Endothelial cell of umbilical vein (primary cell): ENCODE data around the gene DENND1A. TPM values are rescaled to one million over a fixed set of nuclear protein-coding genes. Genes with fewer than 3 reads are reported as not detected.
A peak's percentile ranks its signal among the peaks of the same experiment; 100 is the strongest.

ENCODE experiments used
- BruUV-seq: library from RNA; stranded (reverse); fragments of 400-500 nt; replicated peaks from 2 replicates; lab custom pipeline; 2021; lab: Mats Ljungman, UMichigan
- CTCF ChIA-PET: fragments of 300-600, 350-600 bp; sonication (Branson Sonifier 250); formaldehyde crosslinking; loops from one replicate; lab custom pipeline; 2021; ENCODE audit warnings: antibody characterized with exemption, inconsistent platforms; lab: Charles Lee
- POLR2A ChIA-PET: fragments of 300-600, 350-600 bp; sonication (Branson Sonifier 250); formaldehyde crosslinking; loops from one replicate; lab custom pipeline; 2021; ENCODE audit warnings: antibody characterized with exemption, inconsistent platforms; lab: Charles Lee
- DNase-seq: peaks from one replicate; pipeline ENCODE4 v3.0.0-alpha.2; 2011; ENCODE audit warnings: low read depth, low spot score
- FAIRE-seq: peaks from 2 replicates; lab custom pipeline; 2011; peaks lifted over from hg19 to GRCh38; lab: Jason Lieb, UNC
- H2AFZ ChIP-seq: 2 replicates; pipeline ENCODE4 v1.6.0; 2012; ENCODE audit warnings: low read depth, low read length, control low read depth, inconsistent platforms
- H3K27ac ChIP-seq: 2 replicates; pipeline ENCODE4 v1.5.1; 2011; ENCODE audit warnings: low read depth, mild to moderate bottlenecking, control low read depth, low read length, moderate library complexity; ENCODE audit not compliant: insufficient read depth
- H3K27me3 ChIP-seq, 2 experiments: 2 replicates each; pipeline versions ENCODE4 v1.6.0 to v1.6.1; 2011; ENCODE audit warnings: low read length in 2 of 2, mixed read lengths in 1 of 2; ENCODE audit not compliant: control insufficient read depth in 2 of 2, insufficient read depth in 2 of 2
- H3K36me3 ChIP-seq, 2 experiments: 2 replicates in 1 of 2; 3 replicates in 1 of 2; pipeline ENCODE4 v1.5.1; 2011; ENCODE audit warnings: low read length in 2 of 2, mild to moderate bottlenecking in 1 of 2, moderate library complexity in 1 of 2; ENCODE audit not compliant: control insufficient read depth in 2 of 2, insufficient read depth in 2 of 2; ENCODE audit errors: extremely low read depth in 1 of 2
- H3K4me1 ChIP-seq: 3 replicates; pipeline ENCODE4 v1.5.1; 2011; ENCODE audit warnings: mild to moderate bottlenecking, low read length; ENCODE audit not compliant: control insufficient read depth, insufficient read depth; ENCODE audit errors: extremely low read depth
- H3K4me2 ChIP-seq: 2 replicates; pipeline ENCODE4 v1.6.1; 2011; ENCODE audit warnings: low read length, control low read depth, mixed read lengths; ENCODE audit not compliant: insufficient read depth
- H3K4me3 ChIP-seq, 3 experiments: fragments of 200-600 bp in 1 of 3; sonication (generic), shearing (Covaris generic) in 1 of 3; replicated peaks in 1 of 3; 2 replicates each; pipeline ENCODE4 v1.5.1; 2011 to 2016; ENCODE audit warnings: control low read depth in 3 of 3, low read length in 3 of 3, mild to moderate bottlenecking in 2 of 3, inconsistent platforms in 1 of 3, low read depth in 1 of 3, moderate library complexity in 1 of 3; ENCODE audit not compliant: insufficient read depth in 1 of 3
- H3K79me2 ChIP-seq: 2 replicates; pipeline ENCODE4 v1.6.0; 2012; ENCODE audit warnings: low read length, inconsistent platforms; ENCODE audit not compliant: control insufficient read depth, insufficient read depth
- H3K9ac ChIP-seq: replicated peaks from 2 replicates; pipeline ENCODE3; 2011; ENCODE audit warnings: low read length, control low read depth; ENCODE audit not compliant: insufficient read depth; ENCODE audit errors: extremely low read depth
- H3K9me1 ChIP-seq: replicated peaks from 3 replicates; pipeline ENCODE4 v1.6.0; 2011; ENCODE audit warnings: mild to moderate bottlenecking, low read length; ENCODE audit not compliant: control insufficient read depth, insufficient read depth; ENCODE audit errors: extremely low read depth
- H3K9me3 ChIP-seq: replicated peaks from 2 replicates; pipeline ENCODE4 v1.5.1; 2012; ENCODE audit warnings: low read length, inconsistent platforms; ENCODE audit not compliant: control insufficient read depth, insufficient read depth
- H4K20me1 ChIP-seq: replicated peaks from 2 replicates; pipeline ENCODE3; 2011; ENCODE audit warnings: mild to moderate bottlenecking, low read length; ENCODE audit not compliant: control insufficient read depth, insufficient read depth; ENCODE audit errors: extremely low read depth
- CTCF ChIP-seq, 2 donors: IDR thresholded peaks; 1 replicate in 1 of 2; 2 replicates in 1 of 2; pipeline ENCODE4 v1.5.1; 2011; ENCODE audit warnings: low read length in 2 of 2, mild to moderate bottlenecking in 2 of 2, moderate library complexity in 2 of 2, control low read depth in 1 of 2, inconsistent platforms in 1 of 2, low read depth in 1 of 2; ENCODE audit not compliant: insufficient read depth in 1 of 2; ENCODE audit errors: extremely low read depth in 1 of 2
- EZH2 ChIP-seq: IDR thresholded peaks from 2 replicates; pipeline ENCODE4 v1.6.1; 2012; ENCODE audit warnings: borderline replicate concordance, low read depth, mild to moderate bottlenecking, moderate library complexity, low read length, inconsistent platforms; ENCODE audit not compliant: severe bottlenecking
- FOS ChIP-seq: IDR thresholded peaks from 2 replicates; pipeline ENCODE4 v1.6.1; 2011; ENCODE audit warnings: mild to moderate bottlenecking, low read length, moderate library complexity, borderline replicate concordance; ENCODE audit not compliant: insufficient read depth
- GATA2 ChIP-seq: IDR thresholded peaks from 2 replicates; pipeline ENCODE4 v1.7.0; 2011; ENCODE audit warnings: low read depth, mild to moderate bottlenecking, moderate library complexity, mixed read lengths, low read length; ENCODE audit not compliant: insufficient read length, insufficient read depth
- JUN ChIP-seq: IDR thresholded peaks from 2 replicates; pipeline ENCODE4 v1.6.1; 2011; ENCODE audit warnings: borderline replicate concordance, low read depth; ENCODE audit not compliant: insufficient read length, insufficient read depth
- MYC ChIP-seq: IDR thresholded peaks from one replicate; pipeline ENCODE4 v1.6.1; 2011; ENCODE audit warnings: mild to moderate bottlenecking, low read depth, low read length
- POLR2A ChIP-seq: IDR thresholded peaks from 2 replicates; pipeline ENCODE4 v1.6.1; 2012; ENCODE audit warnings: low read depth, mild to moderate bottlenecking, control low read depth, low read length
- POLR2AphosphoS5 ChIP-seq: IDR thresholded peaks from 2 replicates; pipeline ENCODE4 v1.6.1; 2012; ENCODE audit warnings: low read depth, mild to moderate bottlenecking, control low read depth, low read length, moderate library complexity; ENCODE audit not compliant: insufficient read depth
- dilution Hi-C: fragments of 300-500 bp; cut with MboI; formaldehyde crosslinking; loops from one replicate; pipeline ENCODE4 v1.15.0; 2019; ENCODE audit warnings: low sequenced_read_pairs; ENCODE audit not compliant: extremely low pct_ligation_motif_present
- intact Hi-C: fragments of 100-400 bp; cut with micrococcal nuclease; formaldehyde crosslinking; loops from one replicate; pipeline ENCODE4 v1.10.0; 2022
- polyA plus RNA-seq, 4 experiments: library from polyadenylated mRNA; depleted of rRNA in 3 of 4; stranded (reverse) in 3 of 4; unstranded in 1 of 4; fragments of >200 nt; gene quantifications; 2 replicates each; pipeline versions ENCODE4 v1.2.1 to v1.2.3, GENCODE V29; 2011 to 2012; ENCODE audit warnings: missing spikeins in 1 of 4
- total RNA-seq: library from RNA; stranded (reverse); gene quantifications from 2 replicates; pipeline ENCODE4 v1.2.3, GENCODE V29; 2021
- TF ChIP-seq, protein P1 (sequence below): IDR thresholded peaks from 2 replicates; pipeline ENCODE4 v1.6.1; 2011; ENCODE audit not compliant: insufficient read depth, insufficient read length

DENND1A gene
- total and polyA plus RNA-seq, 2 donors (not counting 3 experiments of a cell fraction or from before 2014, with no cell fraction given) = 18.5 to 24.5 TPM

- H3K9me1 ChIP-seq = no peaks in the 10 kb centered on the region
- H3K4me2 ChIP-seq = no peak overlapping the region
- DNase-seq = no peak
- ChIA-PET CTCF (interaction anchor here (1.3 kb wide), 1 partner anchor 8 kb away, joined by 5 read pairs; no protein-coding TSS in a partner anchor), POLR2A (no interaction called here)
- no peak for FAIRE-seq
- no peaks in the 10 kb centered on the region for H4K20me1 ChIP-seq
- no peaks in the 10 kb centered on the region for H3K79me2 ChIP-seq
- no peaks in the 10 kb centered on the region for H3K27me3 ChIP-seq
- no TSS peak for BruUV-seq
- no peak overlapping the region for H3K9ac ChIP-seq
- H3K27ac ChIP-seq = no peak overlapping the region
- dilution Hi-C loops (no loop called here), intact Hi-C loops (no loop called here)
- H3K9me3 ChIP-seq = no peaks in the 10 kb centered on the region
- H3K36me3 ChIP-seq = no peaks in the 10 kb centered on the region
- no peak for TF ChIP-seq EZH2
- no peak for TF ChIP-seq MYC
- TF ChIP-seq, protein P1, sequence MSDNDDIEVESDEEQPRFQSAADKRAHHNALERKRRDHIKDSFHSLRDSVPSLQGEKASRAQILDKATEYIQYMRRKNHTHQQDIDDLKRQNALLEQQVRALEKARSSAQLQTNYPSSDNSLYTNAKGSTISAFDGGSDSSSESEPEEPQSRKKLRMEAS = no peak
- no peak overlapping the region for H2AFZ ChIP-seq
- H3K4me3 ChIP-seq = no peak overlapping the region
- peaks cover 7% of the 10 kb centered on the region for H3K4me1 ChIP-seq
These were observed 358.7 kb downstream of the DENND1A start for GRCh38 chr9:123571240-123571639.

DNA sequence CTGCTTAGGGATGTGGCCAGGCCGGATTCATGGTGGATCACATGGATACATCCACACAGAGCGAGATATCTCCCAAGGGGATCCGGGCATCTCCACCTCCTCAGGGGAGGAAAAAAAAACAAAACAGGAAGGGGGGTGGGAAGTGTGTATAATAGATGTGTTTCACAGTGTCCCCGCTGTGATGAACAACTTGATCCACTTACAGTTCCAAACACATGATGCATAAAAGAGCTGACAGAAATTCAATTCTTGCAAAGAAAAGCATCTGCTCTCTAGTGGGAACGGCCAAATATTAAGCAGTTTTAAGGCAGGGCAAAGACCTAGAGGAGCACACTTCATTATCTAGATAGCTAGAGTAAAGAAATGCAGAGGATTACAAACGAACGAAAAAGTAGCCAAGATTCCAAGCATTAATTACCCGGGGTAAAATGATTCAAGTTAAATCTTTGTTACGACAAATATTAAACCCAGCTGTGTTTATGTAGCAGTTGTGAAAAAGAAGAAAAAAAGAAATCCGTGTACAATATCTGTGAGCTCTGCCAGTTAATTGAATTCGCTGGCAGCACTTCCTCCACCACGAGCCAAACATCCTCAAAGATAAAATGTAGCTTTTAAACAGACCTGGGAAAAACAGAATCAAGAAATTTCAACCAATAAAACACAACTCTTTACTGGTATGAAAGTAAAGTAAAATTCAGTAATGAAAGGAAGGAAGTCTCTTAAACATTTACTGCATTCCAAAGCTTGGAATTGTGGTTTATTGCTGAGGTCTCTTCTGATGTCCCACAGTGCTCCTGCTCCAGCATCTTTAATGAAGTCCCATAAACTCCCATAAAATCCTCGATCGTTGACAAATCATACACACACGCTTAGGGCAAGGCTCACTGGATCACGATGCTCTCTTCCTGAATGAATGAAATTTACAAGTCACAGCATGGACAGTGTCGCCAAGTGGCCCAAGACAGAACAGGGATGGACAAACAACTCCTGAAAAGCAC is 360.9 kb downstream of the DENND1A start:
- intact Hi-C loops = no loop called here
- POLR2A ChIA-PET = no interaction called here
- no peak overlapping the region for H2AFZ ChIP-seq
- TF ChIP-seq CTCF (IDR thresholded peaks at IDR 0.05; ENCODE audit: extremely low read depth in 1 of 2, insufficient read depth in 1 of 2, low read depth in 1 of 2, low read length in 2 of 2) (no peak), EZH2 (no peak), POLR2AphosphoS5 (no peak), GATA2 (no peak), POLR2A (no peak), MYC (no peak), FOS (no peak), JUN (no peak)
- TF ChIP-seq, protein P1 = no peak
- H3K4me2 ChIP-seq = peak overlapping the region; percentile 22
- peak; percentile 72 for FAIRE-seq
- H3K79me2 ChIP-seq = no peaks in the 10 kb centered on the region
- peak; percentile 68 for DNase-seq
- no peaks in the 10 kb centered on the region for H3K36me3 ChIP-seq
- CTCF ChIA-PET = no interaction called here
- H3K4me3 ChIP-seq = no peak overlapping the region
- no peaks in the 10 kb centered on the region for H4K20me1 ChIP-seq
- no peaks in the 10 kb centered on the region for H3K9me3 ChIP-seq
- no peaks in the 10 kb centered on the region for H3K27me3 ChIP-seq
- H3K9me1 ChIP-seq = no peaks in the 10 kb centered on the region
- H3K4me1 ChIP-seq = peaks cover 7% of the 10 kb centered on the region
- no peak overlapping the region for H3K9ac ChIP-seq
- no peak overlapping the region for H3K27ac ChIP-seq
- no TSS peak for BruUV-seq
- dilution Hi-C loops = no loop called here
